OCI-LY7 (cell line): Measurements from ENCODE around the gene XK. TPM values are rescaled to one million over a fixed set of nuclear protein-coding genes. Genes with fewer than 3 reads are reported as not detected.

Source experiments
- BruUV-seq: library from RNA; stranded (reverse); fragments of 400-500 nt; replicated peaks from 2 replicates; lab custom pipeline; 2021; lab: Mats Ljungman, UMichigan
- CTCF ChIA-PET: fragments of 300-600 bp; sonication (Branson Sonifier 250); formaldehyde crosslinking; loops from one replicate; lab custom pipeline; 2022; ENCODE audit warnings: antibody characterized with exemption; ENCODE audit not compliant: unreplicated experiment; lab: Charles Lee
- POLR2A ChIA-PET: fragments of 300-600 bp; sonication (Branson Sonifier 250); formaldehyde crosslinking; loops from one replicate; lab custom pipeline; 2022; ENCODE audit warnings: antibody characterized with exemption; lab: Charles Lee
- DNase-seq: peaks from one replicate; pipeline ENCODE4 v3.0.0-alpha.2; 2015; ENCODE audit warnings: low spot score
- H2AFZ ChIP-seq: fragments of 200-600 bp; sonication (generic), shearing (Covaris generic); 2 replicates; pipeline ENCODE4 v1.6.1; 2014; ENCODE audit warnings: mild to moderate bottlenecking, antibody characterized with exemption, low read length, moderate library complexity
- H3K27ac ChIP-seq: fragments of 200-600 bp; sonication (generic); 2 replicates; pipeline ENCODE4 v1.5.1; 2014; ENCODE audit warnings: mixed run types, low read depth, mild to moderate bottlenecking, moderate library complexity, low read length, inconsistent platforms; ENCODE audit not compliant: poor library complexity, severe bottlenecking
- H3K36me3 ChIP-seq: fragments of 200-600 bp; sonication (generic); 2 replicates; pipeline ENCODE4 v1.6.1; 2014; ENCODE audit warnings: mild to moderate bottlenecking, antibody characterized with exemption, low read length, moderate library complexity, mixed read lengths; ENCODE audit not compliant: insufficient read depth
- H3K4me1 ChIP-seq: fragments of 200-600 bp; sonication (generic); 2 replicates; pipeline ENCODE4 v1.5.1; 2014; ENCODE audit warnings: mild to moderate bottlenecking, low read length; ENCODE audit not compliant: insufficient read depth, poor library complexity, severe bottlenecking
- H3K4me2 ChIP-seq: fragments of 200-600 bp; sonication (generic); 2 replicates; pipeline ENCODE4 v1.6.1; 2014; ENCODE audit warnings: mild to moderate bottlenecking, low read length
- H3K4me3 ChIP-seq: fragments of 200-600 bp; sonication (generic); 2 replicates; pipeline ENCODE4 v1.5.1; 2014; ENCODE audit warnings: mild to moderate bottlenecking, low read depth, low read length; ENCODE audit not compliant: poor library complexity, severe bottlenecking
- H3K79me2 ChIP-seq: fragments of 200-600 bp; sonication (generic); 2 replicates; pipeline ENCODE4 v1.6.1; 2016; ENCODE audit warnings: low read depth, mild to moderate bottlenecking, low read length, moderate library complexity, mixed read lengths; ENCODE audit not compliant: insufficient read depth
- H3K9me2 ChIP-seq: fragments of 200-600 bp; sonication (generic); 2 replicates; pipeline ENCODE4 v1.6.1; 2016; ENCODE audit warnings: mild to moderate bottlenecking, low read length, mixed read lengths; ENCODE audit not compliant: insufficient read depth
- H3K9me3 ChIP-seq: fragments of 200-600 bp; sonication (generic); 2 replicates; pipeline ENCODE4 v1.6.1; 2014; ENCODE audit warnings: mild to moderate bottlenecking, mixed run types, low read length, mixed read lengths
- H4K20me1 ChIP-seq: fragments of 200-600 bp; sonication (generic); 2 replicates; pipeline ENCODE4 v1.6.1; 2014; ENCODE audit warnings: mild to moderate bottlenecking, antibody characterized with exemption, low read length, moderate library complexity, mixed read lengths; ENCODE audit not compliant: insufficient read depth
- EZH2phosphoT487 ChIP-seq: fragments of 200-600 bp; sonication (generic); IDR thresholded peaks from 2 replicates; pipeline ENCODE4 v1.6.1; 2018; ENCODE audit warnings: low read depth, borderline replicate concordance, mild to moderate bottlenecking, mixed run types, antibody characterized with exemption, low read length, moderate library complexity, mixed read lengths
- intact Hi-C: fragments of 100-400 bp; cut with micrococcal nuclease; formaldehyde crosslinking; loops from one replicate; pipeline ENCODE4 v1.10.0; 2022; ENCODE audit not compliant: unreplicated experiment
- total RNA-seq, 2 experiments: library from RNA; depleted of rRNA in 1 of 2; stranded (reverse); fragments of >200 nt in 1 of 2; shearing (Covaris generic) in 1 of 2; gene quantifications; 2 replicates each; pipeline ENCODE4 v1.2.3, GENCODE V29; 2014 to 2022
- TF ChIP-seq, protein P1 (sequence below): fragments of 200-600 bp; sonication (generic); conservative IDR thresholded peaks from 2 replicates; pipeline ENCODE4 v1.5.1; 2014; ENCODE audit warnings: mild to moderate bottlenecking, antibody characterized with exemption, low read length, moderate library complexity, mixed read lengths

The XK gene
- total RNA-seq, 2 experiments from 2014 or later: 0.70 TPM; not detected in 1

DNA sequence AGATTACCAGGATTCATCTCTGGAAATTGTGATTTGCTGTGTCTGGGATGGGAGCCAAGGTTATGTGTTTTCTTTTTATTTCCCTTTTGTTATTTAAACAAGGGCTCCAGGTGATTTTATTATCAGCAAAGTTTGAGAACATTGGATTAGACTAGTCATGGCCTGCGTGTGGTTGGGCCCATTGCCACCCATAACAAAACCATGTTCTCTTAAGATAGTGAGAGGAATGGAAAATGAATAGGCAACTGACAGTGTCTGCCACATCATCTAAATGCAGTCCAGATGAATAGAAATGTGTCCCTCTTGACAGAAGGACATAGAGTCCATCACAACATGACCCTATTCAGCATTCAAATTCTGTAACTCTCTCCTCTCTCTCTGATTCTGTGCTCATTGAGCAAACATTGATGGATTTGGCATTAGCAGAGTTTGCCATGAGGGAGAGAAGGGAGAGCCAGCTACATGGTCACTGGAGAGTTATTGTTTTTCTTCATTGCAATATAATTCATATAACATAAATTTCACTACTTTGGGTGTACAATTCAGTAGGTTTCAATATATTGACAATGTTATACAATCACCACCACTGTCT is 11.7 kb downstream of the XK start:
- CTCF ChIA-PET: no interaction called here
- no peak for TF ChIP-seq EZH2phosphoT487
- TF ChIP-seq, protein P1, sequence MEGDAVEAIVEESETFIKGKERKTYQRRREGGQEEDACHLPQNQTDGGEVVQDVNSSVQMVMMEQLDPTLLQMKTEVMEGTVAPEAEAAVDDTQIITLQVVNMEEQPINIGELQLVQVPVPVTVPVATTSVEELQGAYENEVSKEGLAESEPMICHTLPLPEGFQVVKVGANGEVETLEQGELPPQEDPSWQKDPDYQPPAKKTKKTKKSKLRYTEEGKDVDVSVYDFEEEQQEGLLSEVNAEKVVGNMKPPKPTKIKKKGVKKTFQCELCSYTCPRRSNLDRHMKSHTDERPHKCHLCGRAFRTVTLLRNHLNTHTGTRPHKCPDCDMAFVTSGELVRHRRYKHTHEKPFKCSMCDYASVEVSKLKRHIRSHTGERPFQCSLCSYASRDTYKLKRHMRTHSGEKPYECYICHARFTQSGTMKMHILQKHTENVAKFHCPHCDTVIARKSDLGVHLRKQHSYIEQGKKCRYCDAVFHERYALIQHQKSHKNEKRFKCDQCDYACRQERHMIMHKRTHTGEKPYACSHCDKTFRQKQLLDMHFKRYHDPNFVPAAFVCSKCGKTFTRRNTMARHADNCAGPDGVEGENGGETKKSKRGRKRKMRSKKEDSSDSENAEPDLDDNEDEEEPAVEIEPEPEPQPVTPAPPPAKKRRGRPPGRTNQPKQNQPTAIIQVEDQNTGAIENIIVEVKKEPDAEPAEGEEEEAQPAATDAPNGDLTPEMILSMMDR: no peak
- Histone ChIP-seq H3K4me2 (no peak overlapping the region), H3K79me2 (no peaks in the 10 kb centered on the region), H3K4me1 (no peaks in the 10 kb centered on the region), H4K20me1 (no peaks in the 10 kb centered on the region), H3K27ac (no peak overlapping the region), H2AFZ (no peak overlapping the region), H3K4me3 (no peak overlapping the region), H3K36me3 (no peaks in the 10 kb centered on the region), H3K9me3 (no peaks in the 10 kb centered on the region), H3K9me2 (no peaks in the 10 kb centered on the region)
- intact Hi-C loops: no loop called here
- POLR2A ChIA-PET: interaction anchor here (0.8 kb wide), 1 partner anchor 14 kb away, joined by 3 read pairs; no protein-coding TSS in a partner anchor
- no peak for DNase-seq
- no TSS peak for BruUV-seq

DNA sequence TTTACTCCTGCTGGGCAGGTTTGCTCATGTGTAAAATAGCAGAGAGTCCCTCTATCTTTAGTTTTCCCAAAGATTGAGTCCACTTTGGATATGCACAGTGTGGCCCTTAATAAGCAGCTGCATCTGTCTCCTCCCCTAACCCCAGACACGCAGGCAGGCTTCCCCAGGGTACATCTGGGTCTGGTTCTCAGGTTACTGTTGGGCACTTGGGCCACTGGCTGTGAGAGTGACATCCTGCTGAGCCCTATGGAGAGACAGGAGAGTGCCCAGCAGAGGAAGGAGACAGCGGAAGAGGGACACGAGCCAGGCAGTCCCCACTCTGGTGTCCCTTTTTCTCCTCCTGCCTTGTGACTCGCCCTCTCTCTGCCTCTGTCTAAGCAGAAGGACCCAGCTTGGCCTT is 16.0 kb downstream of the XK start:
- Histone ChIP-seq H3K9me3 (no peaks in the 10 kb centered on the region), H3K27ac (no peak overlapping the region), H3K36me3 (no peaks in the 10 kb centered on the region), H3K9me2 (no peaks in the 10 kb centered on the region), H2AFZ (no peak overlapping the region), H3K4me2 (no peak overlapping the region), H3K79me2 (no peaks in the 10 kb centered on the region), H3K4me1 (no peaks in the 10 kb centered on the region), H4K20me1 (no peaks in the 10 kb centered on the region), H3K4me3 (no peak overlapping the region)
- BruUV-seq: no TSS peak
- ChIA-PET CTCF (no interaction called here), POLR2A (no interaction called here)
- no peak for DNase-seq
- TF ChIP-seq, protein P1: no peak
- no peak for TF ChIP-seq EZH2phosphoT487
- intact Hi-C loops: no loop called here

DNA sequence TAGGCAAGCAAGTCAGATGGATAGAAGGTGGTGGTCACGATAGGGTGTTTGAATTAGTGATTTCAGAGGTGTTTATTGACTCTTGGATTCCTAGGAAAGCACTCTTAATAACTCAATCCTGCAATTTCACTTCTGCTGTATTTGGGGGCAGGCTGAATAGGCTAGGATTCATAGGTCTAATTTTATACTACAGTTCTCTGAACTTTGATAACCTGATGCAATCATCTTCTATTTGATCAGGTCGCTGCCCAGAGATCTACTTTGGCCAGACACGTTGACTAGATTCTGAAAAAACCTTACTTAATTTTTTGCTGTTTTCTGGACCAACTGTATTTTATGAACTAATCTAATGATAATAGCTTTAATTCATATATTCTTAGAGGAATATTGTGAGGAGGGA is 26.4 kb downstream of the XK start:
- ChIA-PET POLR2A (interaction anchor here (0.6 to 0.9 kb wide), 3 partner anchors 10 to 26 kb away, joined by 3 read pairs; no protein-coding TSS in a partner anchor), CTCF (no interaction called here)
- H3K4me3 ChIP-seq: no peak overlapping the region
- H3K4me2 ChIP-seq: no peak overlapping the region
- H3K27ac ChIP-seq: no peak overlapping the region
- DNase-seq: no peak
- BruUV-seq: no TSS peak
- no peaks in the 10 kb centered on the region for H3K4me1 ChIP-seq
- H4K20me1 ChIP-seq: no peaks in the 10 kb centered on the region
- H3K9me2 ChIP-seq: no peaks in the 10 kb centered on the region
- H3K9me3 ChIP-seq: no peaks in the 10 kb centered on the region
- H2AFZ ChIP-seq: no peak overlapping the region
- TF ChIP-seq EZH2phosphoT487: no peak
- TF ChIP-seq, protein P1: no peak
- no peaks in the 10 kb centered on the region for H3K79me2 ChIP-seq
- intact Hi-C loops: no loop called here
- no peaks in the 10 kb centered on the region for H3K36me3 ChIP-seq
